NCI-H82 (cell line): Measurements from ENCODE around the gene TOP3A.
A peak's percentile ranks its signal among the peaks of the same experiment; 100 is the strongest.

Experiments used
- DNase-seq: peaks from one replicate; lab custom pipeline; 2025; lab: John Stamatoyannopoulos, UW

Gene TOP3A

DNA sequence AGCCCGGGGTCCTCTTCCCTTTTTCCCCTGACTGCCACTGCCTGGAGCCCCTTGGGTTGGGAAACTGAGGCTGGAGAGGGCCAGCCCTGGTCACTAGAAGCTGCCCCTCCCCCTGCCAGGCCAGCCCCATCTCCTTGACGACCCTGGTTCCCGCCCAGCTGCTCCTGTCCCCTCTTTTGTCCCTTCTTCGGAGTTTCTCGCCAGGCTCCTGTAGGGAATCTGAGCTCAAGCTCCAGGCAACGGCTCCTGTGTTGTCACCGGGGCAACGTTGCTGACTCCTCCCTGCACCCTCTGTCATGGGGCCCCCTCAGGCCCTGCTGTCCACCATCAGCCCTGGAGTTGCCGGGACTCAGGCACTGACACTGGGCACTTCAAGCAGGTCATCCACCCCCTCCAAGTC, 83.6 kb downstream of the TOP3A start:
- no peak for DNase-seq

DNA sequence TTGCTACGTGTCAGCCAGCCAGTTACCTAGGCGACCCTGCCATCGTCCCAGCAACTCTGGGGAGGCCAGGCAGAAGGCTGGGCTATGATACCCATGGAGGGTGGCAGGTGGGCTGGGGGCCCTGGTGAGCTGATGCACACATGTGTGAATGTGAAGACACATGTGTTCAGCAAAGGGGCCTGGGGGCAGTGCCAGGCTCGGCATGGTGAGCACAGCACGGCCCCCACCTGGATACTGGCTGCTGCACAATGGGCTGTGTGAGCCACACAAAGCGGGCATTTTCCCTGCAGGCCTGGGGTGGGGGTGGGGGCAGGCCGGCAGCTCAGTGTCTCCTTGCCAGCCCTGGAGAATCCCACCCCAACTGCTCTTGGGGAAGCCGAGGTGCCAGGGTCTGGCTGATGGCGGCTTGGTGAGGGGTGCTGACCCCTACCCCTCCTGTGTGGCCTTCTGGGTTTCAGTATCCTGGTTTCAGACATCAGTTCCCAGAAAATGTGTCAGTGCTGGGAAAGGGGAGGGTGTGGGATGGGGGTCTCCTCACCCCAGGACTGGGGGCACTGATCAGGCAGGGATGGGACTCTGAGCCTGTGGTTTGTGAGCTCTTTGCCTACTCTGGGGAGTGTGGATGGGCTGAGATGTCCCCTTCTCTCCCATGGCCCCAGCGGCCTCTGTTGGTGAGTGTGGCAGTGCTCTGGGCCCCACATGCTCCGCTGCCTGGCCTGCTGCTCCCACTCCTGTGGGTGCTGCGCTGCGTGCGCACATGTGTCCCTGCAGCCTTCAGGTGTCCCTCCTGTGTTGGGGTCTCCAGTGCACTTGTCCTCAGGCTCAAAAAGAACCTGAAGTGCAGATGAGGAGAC, 84.3 kb downstream of the TOP3A start:
- no peak for DNase-seq

GRCh38 chr17:18229771-18230170, 85.0 kb downstream of the TOP3A start:
- no peak for DNase-seq

DNA sequence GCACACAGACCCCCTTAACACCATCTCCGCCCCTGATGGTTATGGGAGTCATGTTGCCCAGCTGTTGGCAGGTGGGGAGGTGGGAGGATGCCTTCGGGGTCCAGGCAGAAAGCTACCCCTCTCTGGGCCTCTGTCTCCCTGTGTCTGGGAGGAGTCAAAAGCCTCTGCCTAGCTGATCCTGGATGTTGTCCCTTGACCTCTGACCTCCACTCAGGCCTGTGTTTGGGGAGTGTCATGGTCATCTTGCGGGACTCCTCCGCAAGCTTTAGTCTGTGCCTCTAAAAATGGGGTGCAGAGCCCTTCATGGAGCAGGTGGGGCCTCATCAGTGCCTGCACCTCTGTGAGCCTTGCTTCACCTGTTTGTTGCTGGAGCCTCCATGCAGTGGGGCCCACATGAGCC, 85.5 kb downstream of the TOP3A start:
- DNase-seq, result no peak

GRCh38 chr17:18228176-18228682, 86.6 kb downstream of the TOP3A start:
- no peak for DNase-seq

- no peak for DNase-seq
Measured at GRCh38 chr17:18227635-18228034, 87.2 kb downstream of the TOP3A start.

DNA sequence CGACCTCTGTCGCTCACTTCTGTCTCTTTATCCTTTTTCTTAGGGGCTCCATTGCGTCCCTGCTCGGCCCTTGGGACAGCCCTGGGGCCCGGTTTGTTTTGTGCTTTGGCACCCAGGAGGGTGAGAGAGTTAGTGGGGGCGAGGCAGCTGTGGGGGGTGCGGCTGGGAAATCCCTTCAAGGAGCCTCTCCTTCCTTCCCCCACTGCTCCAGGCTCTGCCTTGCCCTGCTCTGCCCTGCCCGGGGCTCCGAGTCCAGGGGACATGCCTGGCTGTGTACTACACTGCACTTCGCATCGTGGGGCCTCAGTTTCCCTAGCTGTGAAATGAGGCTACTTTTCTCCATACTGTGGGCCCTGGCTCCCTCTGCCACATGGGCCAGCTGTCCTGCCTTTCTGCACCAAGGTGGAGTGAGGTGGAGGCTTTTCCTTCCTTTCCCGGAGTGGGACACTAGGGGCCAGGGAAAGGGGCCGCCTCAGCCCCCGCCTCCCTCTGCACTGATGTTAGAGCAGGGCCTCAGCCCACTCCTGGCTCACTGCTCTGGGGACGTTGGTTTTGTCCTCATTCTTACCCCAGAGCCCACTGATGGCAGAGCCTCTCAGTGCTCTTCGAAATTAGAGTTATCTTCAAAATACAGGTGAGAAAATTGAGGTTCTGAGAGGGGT, 88.4 kb downstream of the TOP3A start:
- DNase-seq, result peak; percentile 52

DNA sequence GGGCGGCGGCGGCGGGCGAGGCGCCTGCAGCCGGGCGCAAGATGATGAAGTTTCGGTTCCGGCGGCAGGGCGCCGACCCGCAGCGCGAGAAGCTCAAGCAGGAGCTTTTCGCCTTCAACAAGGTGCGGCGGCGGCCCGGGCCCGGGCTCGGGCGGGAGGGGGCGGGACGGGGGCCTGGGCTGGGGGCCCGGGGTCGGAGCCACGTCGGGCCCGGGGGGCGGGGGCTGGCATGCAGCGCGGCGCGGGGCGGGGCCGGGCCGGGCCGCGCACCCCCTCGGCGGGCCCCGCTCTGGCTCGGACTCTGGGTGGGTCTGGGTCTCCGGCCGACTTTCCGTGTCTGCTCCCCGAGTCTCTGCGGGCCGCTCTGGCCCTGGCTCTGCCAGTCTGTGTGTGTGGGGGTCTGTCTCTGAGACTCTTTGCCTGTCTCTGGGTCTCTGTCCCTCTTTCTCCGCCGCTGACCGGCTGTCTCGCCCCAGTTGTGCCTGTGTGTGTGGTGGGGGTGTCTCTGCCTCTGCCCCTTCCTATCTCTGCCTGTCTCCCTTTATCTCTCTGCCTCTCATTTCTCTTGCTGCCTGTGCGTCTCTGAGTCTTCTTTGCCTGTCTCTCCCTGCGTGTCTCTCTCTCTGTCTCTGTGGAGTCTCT, 89.0 kb downstream of the TOP3A start:
- peak; percentile 66 for DNase-seq

GRCh38 chr17:18225121-18225641, 89.6 kb downstream of the TOP3A start, which contains the start of gene LLGL1:
LLGL1 (plus strand) TSS chr17:18225635; CDS start chr17:18225683, 48 bp downstream.
- peak; percentile 99 for DNase-seq

DNA sequence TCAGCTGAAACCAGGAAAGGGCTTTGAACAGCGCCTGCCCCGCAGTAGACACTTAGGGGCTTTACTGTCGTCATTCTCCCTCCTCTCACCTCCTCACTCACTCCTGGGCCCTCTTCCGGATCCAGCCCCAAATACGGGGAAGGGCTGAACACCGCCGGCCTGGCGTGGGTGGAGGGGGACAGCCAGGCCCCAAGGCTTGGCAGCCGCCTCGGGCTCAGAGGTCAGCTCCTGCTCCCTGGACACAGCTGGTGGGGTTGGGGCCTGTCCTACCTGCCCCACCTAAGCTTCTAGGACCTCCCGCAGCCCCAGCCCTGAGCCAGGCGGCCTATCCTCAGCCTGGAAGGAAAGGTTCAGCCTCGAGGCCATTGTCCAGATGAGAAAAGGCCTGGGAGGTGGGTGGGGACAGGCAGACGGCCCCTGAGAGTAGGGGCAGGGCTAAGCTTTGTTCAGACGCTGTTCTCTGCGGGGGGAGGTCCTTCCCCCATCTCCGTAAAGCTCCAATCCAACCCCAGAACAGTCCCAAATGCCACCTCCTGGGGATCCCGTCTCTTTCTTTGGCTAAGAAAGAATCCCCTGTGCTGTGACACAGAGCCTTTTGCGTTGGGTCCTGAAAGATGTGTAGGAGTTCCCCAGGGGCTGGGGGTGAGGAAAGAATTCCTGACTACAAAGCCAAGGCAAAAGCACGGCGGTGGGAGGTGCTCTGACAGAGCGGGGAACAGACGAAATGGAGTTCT, 90.2 kb downstream of the TOP3A start:
- peak; percentile 66 for DNase-seq

DNA sequence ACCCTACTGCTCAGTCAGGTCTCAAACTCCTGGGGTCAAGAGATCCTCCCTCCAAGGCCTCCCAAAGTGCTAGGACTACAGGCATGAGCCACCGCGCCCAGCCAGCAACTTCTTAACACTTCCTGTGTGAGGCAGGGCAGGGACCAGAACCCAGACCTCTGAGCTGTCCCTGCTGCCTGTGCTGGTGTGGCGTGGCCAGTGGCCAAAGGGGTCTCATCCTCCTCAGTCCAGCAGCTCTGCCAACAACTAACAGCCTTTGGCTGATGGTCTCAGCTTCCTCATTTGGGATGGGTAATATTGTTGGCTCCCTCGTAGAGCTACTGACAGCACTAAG, 90.8 kb downstream of the TOP3A start:
- no peak for DNase-seq
